Activated CD8-positive, alpha-beta T cell treated with anti-CD3 and anti-CD28 coated beads for 36 hours (primary cell): Measurements from ENCODE around the gene TSGA10. TPM values are rescaled to one million over a fixed set of nuclear protein-coding genes. Genes with fewer than 3 reads are reported as not detected.
"Not testable (repeated sequence)": the region's sequence is repeated elsewhere in the genome, so short reads cannot be mapped to it uniquely, and the experiment has no call there.

ENCODE experiments used
- ATAC-seq: fragments of 200-7000 bp; cut with Tn5 transposase; one replicate; pipeline ENCODE4 v1.10.0; 2021; ENCODE audit warnings: mild to moderate bottlenecking, moderate library complexity
- CTCF ChIA-PET: fragments of 350-600 bp; sonication (Branson Sonifier 250); formaldehyde crosslinking; loops from one replicate; lab custom pipeline; 2021; ENCODE audit warnings: antibody characterized with exemption; lab: Charles Lee
- POLR2A ChIA-PET: fragments of 350-600 bp; sonication (Branson Sonifier 250); formaldehyde crosslinking; loops from one replicate; lab custom pipeline; 2021; ENCODE audit warnings: antibody characterized with exemption; lab: Charles Lee
- DNase-seq: peaks from one replicate; pipeline ENCODE4 v3.0.0-alpha.2; 2020
- H3K27ac Mint-ChIP-seq: one replicate; pipeline ENCODE4 v1.8.0; 2021; ENCODE audit warnings: mild to moderate bottlenecking, mixed read lengths
- H3K27me3 Mint-ChIP-seq: one replicate; pipeline ENCODE4 v1.8.0; 2021; ENCODE audit warnings: mixed read lengths
- H3K36me3 Mint-ChIP-seq: one replicate; pipeline ENCODE4 v1.8.0; 2021; ENCODE audit warnings: low read depth, mixed read lengths
- H3K4me1 Mint-ChIP-seq: one replicate; pipeline ENCODE4 v1.8.0; 2021; ENCODE audit warnings: low read depth, mixed read lengths
- H3K4me3 Mint-ChIP-seq: one replicate; pipeline ENCODE4 v1.8.0; 2021; ENCODE audit warnings: mild to moderate bottlenecking, moderate library complexity, mixed read lengths
- H3K9me3 Mint-ChIP-seq: one replicate; pipeline ENCODE4 v1.8.0; 2021; ENCODE audit warnings: mixed read lengths
- intact Hi-C: fragments of 100-400 bp; cut with micrococcal nuclease; formaldehyde crosslinking; loops from one replicate; pipeline ENCODE4 v1.10.0; 2022
- total RNA-seq, 2 experiments: library from RNA; stranded (reverse); gene quantifications; one replicate each; pipeline ENCODE4 v1.2.3, GENCODE V29; 2021
- TF ChIP-seq, protein P1 (sequence below): fragments of 200-600 bp; IDR thresholded peaks from one replicate; pipeline ENCODE4 v1.8.0; 2022; ENCODE audit warnings: antibody characterized with exemption, mild to moderate bottlenecking

The TSGA10 gene
- total RNA-seq = 1 to 10 TPM; 8.6 to 9.2 TPM

DNA sequence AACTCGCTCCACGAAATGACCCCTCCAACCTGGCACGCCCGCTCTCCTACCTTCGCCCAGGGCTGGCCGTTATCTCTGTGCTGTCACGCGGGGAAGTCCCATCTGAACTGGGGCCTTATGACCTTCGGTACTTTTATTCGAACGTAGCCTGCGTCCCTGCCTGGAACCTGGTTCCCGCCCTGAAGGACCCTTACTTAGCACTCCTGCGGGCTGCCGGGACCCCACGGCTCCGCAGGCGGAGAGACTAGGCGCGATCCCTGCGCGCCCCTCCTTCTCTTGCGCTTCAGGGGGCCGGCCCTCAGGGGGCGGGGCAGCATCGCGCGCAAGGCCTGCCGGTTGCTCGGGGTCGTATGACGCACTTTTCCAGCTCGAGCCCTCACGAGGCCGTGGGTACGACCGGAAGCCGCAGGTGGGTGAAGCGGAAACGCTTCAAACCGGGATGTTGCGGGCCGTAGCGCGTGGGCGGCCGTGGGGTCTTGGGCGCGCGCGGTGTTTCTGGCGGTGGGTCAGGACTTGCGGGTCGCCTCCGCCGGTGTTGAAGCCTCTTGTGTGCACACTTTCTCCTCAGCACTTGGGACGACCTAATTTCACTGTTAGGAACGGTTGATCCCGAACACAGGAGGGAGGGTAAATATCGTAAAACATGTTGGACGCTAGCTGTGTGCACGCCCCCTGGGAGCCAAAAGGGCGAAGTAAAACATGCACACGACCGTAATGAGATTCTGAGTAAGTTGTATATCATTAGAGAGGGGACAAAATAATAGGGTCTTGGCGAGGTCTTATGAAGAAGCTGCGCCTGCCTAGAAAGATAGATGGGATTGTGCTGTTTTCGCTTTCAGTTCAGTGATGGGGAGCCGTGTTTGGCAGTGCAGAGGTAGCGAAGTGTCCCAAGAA is at the start of gene TSGA10, which contains the start of gene LIPT1:
TSS of gene TSGA10 (minus strand) at position 300 of the 894 bp plus-strand sequence. CDS start 45,503 bp downstream, outside the sequence.
TSS of gene LIPT1 (plus strand) at position 325 of the 894 bp plus-strand sequence. CDS start 6,991 bp downstream, outside the sequence.
- POLR2A ChIA-PET = interaction anchor here (0.6 to 2.3 kb wide), 10 partner anchors 9 to 532 kb away, joined by 3 to 16 read pairs (median 4); partner anchors contain the start of genes C2orf15, MITD1 and MRPL30
- DNase-seq (peak; percentile 96), ATAC-seq (peak; percentile 97)
- Mint-ChIP-seq H3K9me3 (no peaks in the 10 kb centered on the region), H3K4me3 (no peak within 1 kb of the TSS), H3K4me1 (peaks cover 42% of the 10 kb centered on the region), H3K36me3 (peaks cover 6% of the 10 kb centered on the region), H3K27ac (peak within 1 kb of the TSS; percentile 86), H3K27me3 (no peaks in the 10 kb centered on the region)
- CTCF ChIA-PET = interaction anchor here (0.8 to 2.2 kb wide), 6 partner anchors 12 to 586 kb away, joined by 3 to 9 read pairs (median 6); partner anchors contain the start of genes C2orf15, EIF5B, MITD1 and MRPL30
- TF ChIP-seq, protein P1, sequence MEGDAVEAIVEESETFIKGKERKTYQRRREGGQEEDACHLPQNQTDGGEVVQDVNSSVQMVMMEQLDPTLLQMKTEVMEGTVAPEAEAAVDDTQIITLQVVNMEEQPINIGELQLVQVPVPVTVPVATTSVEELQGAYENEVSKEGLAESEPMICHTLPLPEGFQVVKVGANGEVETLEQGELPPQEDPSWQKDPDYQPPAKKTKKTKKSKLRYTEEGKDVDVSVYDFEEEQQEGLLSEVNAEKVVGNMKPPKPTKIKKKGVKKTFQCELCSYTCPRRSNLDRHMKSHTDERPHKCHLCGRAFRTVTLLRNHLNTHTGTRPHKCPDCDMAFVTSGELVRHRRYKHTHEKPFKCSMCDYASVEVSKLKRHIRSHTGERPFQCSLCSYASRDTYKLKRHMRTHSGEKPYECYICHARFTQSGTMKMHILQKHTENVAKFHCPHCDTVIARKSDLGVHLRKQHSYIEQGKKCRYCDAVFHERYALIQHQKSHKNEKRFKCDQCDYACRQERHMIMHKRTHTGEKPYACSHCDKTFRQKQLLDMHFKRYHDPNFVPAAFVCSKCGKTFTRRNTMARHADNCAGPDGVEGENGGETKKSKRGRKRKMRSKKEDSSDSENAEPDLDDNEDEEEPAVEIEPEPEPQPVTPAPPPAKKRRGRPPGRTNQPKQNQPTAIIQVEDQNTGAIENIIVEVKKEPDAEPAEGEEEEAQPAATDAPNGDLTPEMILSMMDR = no peak
- intact Hi-C loops = loop anchor here (10.0 kb wide), 1 partner anchor 180 kb away; the partner anchor contains the start of genes EIF5B and TXNDC9

GRCh38 chr2:99201959-99202678 is 47.4 kb upstream of the TSGA10 start:
- POLR2A ChIA-PET = no interaction called here
- CTCF ChIA-PET = no interaction called here
- Mint-ChIP-seq H3K27me3 (no peaks in the 10 kb centered on the region), H3K36me3 (peaks cover 5% of the 10 kb centered on the region), H3K4me1 (no peaks in the 10 kb centered on the region), H3K4me3 (no peak overlapping the region), H3K27ac (no peak overlapping the region), H3K9me3 (peaks cover 3% of the 10 kb centered on the region)
- no peak for ATAC-seq
- intact Hi-C loops = no loop called here
- DNase-seq = no peak
- TF ChIP-seq, protein P1 = peak; percentile 33

DNA sequence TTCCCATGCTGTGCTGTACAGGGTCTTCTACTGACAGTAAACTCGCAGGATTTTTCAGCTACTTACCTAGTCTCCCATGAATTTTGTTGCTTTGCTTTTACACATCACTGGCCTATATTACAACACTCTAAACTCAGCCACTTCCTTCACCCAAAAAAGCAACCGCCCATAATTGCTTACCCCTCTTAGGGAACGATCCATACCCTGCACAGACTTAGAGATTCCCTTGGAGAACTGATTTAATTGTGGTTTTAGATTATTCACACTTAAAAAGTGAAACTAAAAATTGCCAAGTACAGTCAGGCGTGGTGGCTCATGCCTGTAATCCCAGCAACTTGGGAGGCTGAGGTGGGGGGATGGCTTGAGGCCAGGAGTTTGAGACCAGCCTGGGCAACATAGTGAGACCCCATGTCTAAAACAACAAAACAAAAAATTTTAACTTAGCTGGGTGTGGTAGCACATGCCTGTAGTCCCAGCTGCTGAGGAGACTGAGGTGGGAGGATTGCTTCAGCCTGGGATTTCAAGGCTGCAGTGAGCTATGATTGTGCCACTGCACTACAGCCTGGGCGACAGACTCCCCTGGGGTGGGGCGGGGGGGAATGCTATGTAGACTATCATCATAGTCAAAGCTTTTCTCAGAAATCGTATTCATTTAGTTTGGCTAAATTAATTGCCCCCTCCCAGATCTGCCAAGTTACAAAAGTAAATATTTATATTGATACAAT is 45.5 kb upstream of the TSGA10 start:
- TF ChIP-seq, protein P1 = no peak
- intact Hi-C loops = no loop called here
- DNase-seq (no peak), ATAC-seq (no peak)
- Mint-ChIP-seq H3K27me3 (no peaks in the 10 kb centered on the region), H3K4me3 (no peak overlapping the region), H3K9me3 (no peaks in the 10 kb centered on the region), H3K4me1 (no peaks in the 10 kb centered on the region), H3K36me3 (peaks cover 9% of the 10 kb centered on the region), H3K27ac (no peak overlapping the region)
- ChIA-PET POLR2A (interaction anchor here (0.6 kb wide), 1 partner anchor 10 kb away, joined by 3 read pairs; no protein-coding TSS in a partner anchor), CTCF (interaction anchor here (0.9 kb wide), 1 partner anchor 19 kb away, joined by 3 read pairs; no protein-coding TSS in a partner anchor)

- TF ChIP-seq, protein P1 = no peak
- H3K4me3 Mint-ChIP-seq = no peak overlapping the region
- H3K36me3 Mint-ChIP-seq = peaks cover 12% of the 10 kb centered on the region
- DNase-seq = no peak
- no peaks in the 10 kb centered on the region for H3K27me3 Mint-ChIP-seq
- POLR2A ChIA-PET = no interaction called here
- intact Hi-C loops = no loop called here
- no peak overlapping the region for H3K27ac Mint-ChIP-seq
- H3K4me1 Mint-ChIP-seq = no peaks in the 10 kb centered on the region
- ATAC-seq = no peak
- H3K9me3 Mint-ChIP-seq = no peaks in the 10 kb centered on the region
- CTCF ChIA-PET = interaction anchor here (1.5 kb wide), 1 partner anchor 18 kb away, joined by 4 read pairs; no protein-coding TSS in a partner anchor
Measured at GRCh38 chr2:99198103-99198841, 43.5 kb upstream of the TSGA10 start.

DNA sequence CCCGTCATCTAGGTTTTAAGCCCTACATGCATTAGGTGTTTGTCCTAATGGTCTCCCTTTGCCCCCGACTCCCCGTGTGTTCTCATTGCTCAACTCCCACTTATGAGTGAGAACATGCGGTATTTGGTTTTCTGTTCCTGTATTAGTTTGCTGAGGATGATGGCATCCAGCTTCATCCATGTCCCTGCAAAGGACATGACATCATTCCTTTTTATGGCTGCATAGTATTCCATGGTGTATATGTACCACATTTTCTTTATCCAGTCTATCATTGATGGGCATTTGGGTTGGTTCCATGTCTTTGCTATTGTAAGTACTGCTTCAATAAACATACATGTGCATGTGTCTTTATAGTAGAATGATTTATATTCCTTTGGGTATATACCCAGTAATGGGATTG is 37.6 kb upstream of the TSGA10 start:
- ATAC-seq, CTCF ChIA-PET, H3K4me3 Mint-ChIP-seq, intact Hi-C loops, DNase-seq, H3K9me3 Mint-ChIP-seq, H3K4me1 Mint-ChIP-seq, POLR2A ChIA-PET, H3K27me3 Mint-ChIP-seq, H3K27ac Mint-ChIP-seq: not testable (repeated sequence)
- H3K36me3 Mint-ChIP-seq = peaks cover 43% of the 10 kb centered on the region
